GM18873 (cell line): ENCODE measurements around the gene JMJD6.
"Not testable (repeated sequence)": the region's sequence is repeated elsewhere in the genome, so short reads cannot be mapped to it uniquely, and the experiment has no call there.

Experiments
- ATAC-seq: cut with Tn5 transposase; IDR thresholded peaks from one replicate; pipeline ENCODE4 v1.9.1; 2021; ENCODE audit warnings: mild to moderate bottlenecking, moderate library complexity, moderate number of reproducible peaks; ENCODE audit not compliant: unreplicated experiment, low FRiP score

JMJD6 gene

DNA sequence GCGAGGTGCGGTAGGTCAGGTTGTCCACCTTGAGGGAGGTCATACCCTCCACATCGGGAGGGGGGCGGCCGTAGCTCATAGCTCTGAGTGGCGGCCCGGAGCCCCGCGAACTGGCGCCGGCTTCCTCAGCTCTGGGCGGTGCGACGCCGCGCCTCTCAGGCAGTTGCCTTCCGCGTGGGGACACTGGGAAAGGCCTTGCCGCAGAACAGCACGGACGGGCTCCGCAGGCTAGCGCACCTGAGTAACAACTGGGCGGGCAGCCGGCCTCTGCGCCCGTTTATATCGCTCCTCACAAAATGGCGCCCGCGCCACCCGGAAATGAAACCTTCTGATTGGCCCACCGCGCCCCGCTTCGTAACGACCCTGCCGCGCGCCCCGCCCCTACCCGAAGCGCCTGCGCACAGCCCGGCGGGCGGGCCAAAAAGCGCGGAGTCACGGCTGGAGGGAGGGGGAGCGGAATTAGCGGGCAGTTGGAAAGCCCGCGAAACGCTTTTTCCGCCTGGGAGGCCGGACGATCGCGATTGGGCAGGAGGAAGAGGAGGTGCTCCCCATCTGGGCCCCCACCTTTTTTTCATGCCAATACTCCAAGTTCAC is 10.8 kb upstream of the JMJD6 start, which contains the start of gene SRSF2:
TSS of gene SRSF2 (minus strand) at position 250 of the 594 bp plus-strand sequence. CDS start at position 79, 171 bp downstream.
- peak; percentile 67 for ATAC-seq

DNA sequence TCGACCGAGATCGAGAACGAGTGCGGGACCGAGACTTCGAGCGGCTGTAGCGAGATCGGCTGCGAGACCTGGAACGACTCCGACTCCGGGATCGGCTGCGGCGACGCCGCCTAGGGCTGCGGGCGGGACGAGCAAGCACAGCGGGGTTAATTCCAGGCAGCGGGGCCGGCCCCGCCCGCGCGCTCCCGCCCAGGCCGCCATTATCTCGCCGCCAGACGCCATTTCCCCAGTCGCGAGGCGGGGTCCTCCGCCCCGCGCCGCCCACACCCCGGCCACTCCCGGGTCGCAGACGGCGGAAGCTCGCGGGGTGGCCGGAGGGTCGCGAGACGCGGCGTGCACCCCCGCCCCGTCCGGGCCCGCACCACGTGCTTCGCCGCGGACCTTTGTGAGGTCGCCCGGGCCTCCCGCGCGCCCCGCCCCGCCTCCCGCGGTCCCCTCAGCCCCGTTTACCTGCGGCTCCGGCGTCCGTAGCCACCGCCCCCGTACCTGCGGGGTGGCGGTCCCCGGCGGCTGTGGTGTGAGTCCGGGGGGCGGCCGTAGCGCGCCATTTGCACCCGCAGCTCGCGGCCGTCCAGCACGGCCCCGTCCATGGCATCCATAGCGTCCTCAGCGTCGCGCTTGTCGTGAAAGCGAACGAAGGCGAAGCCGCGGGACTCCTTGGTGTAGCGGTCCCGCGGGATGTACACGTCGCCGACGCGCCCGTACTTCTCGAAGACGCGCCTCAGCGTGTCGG is 10.1 kb upstream of the JMJD6 start:
- peak; percentile 3 for ATAC-seq

DNA sequence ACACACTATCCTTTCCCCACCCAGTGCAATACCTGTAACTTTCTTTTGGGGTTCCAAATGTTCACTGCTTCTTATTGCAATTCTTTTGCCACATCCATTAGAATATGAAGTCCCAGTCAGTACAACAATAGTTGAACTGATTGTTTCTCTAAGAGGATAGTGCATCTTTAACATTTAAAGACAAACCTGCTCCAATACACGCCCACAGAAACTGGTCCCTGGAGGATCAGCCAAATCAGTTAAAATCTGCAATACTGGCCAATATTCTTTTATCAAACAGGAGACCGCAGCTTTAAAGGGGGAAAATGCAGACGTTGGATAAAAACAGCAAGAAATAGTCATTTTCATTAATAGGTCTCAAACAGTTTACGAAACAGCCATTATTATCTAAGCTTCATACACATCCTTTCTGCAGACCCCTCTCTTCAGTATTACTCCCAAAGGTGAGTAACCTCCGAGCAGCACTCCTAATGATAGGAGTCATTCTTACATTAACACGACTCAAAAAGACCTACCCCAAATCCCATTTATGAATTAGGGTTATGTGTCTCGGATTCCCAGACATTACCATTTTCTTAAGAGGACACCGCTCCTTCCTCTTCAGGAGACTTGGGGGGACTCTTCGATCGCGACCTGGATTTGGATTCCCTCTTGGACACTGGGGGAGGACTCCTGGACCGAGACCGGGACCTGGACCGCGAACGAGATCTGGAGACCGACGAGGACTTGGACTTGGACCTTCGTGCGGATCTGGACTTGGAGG is 9.4 kb upstream of the JMJD6 start:
- no peak for ATAC-seq

DNA sequence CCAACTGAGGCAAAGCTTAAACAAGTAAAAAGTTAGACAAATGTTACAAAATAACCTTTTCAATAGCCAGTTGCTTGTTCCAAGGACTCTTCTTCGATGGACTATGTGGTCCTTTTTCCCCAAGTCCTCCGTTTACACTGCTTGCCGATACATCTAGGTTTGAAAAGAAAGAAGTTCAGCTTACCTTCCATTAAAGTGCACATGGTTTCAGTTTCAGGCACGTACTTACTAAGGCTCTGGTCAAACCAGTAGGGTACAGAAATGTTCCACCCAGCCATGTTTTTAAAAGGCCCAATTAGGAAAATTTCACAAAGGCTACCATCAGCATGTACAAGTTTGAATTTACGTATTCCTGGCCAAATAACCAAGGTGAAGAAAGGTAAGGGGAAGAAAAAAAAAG is 8.6 kb upstream of the JMJD6 start:
- no peak for ATAC-seq

DNA sequence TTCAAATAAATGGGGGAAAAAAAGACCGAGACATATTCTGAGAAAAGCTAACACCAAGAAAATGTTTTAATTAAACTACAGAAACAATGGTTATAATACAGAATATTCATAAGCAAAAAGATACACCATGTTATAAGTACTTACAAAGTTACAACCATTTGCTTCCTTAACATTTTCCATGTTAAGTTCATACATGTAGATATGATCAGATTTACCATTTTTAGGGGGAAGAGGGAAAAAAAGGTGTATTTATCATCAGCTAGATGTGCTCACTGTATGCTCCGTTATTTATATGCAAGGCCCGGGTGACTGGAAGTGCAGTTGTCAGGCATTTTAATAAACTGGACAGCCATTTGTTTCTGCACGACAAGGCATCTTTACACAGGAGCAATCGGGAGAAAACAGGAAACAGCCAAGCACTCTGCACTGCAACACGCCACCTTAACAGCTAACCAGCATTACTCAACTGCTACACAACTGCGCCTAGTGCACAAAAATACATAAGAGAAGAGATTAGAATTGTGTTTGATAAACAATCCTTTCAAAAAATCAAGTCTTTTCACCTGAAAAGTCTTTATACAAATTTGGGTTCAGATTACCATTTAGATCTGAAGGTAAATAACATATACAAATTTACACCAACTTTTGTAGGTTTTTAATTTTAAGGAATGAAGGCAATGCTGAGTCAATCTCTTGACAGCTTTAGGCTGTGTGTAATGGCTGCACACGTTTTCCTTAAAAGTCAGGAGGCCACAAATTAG is 7.9 kb upstream of the JMJD6 start:
- ATAC-seq = no peak

DNA sequence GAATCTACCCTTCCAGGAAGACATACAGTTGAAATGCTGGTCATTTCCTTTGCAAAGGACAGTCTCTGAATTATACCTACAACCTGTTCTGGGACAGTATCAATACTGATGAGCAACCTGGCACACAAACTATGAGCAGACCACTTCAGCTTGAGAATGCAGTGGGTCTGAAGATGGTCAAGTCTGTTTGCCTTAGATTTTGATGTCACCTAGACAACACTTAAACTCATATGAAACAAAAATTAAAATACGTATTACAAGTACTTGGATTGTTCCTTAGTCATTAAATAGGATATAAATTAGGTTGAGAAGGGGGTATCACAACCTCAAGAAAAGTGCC is 7.2 kb upstream of the JMJD6 start:
- no peak for ATAC-seq

DNA sequence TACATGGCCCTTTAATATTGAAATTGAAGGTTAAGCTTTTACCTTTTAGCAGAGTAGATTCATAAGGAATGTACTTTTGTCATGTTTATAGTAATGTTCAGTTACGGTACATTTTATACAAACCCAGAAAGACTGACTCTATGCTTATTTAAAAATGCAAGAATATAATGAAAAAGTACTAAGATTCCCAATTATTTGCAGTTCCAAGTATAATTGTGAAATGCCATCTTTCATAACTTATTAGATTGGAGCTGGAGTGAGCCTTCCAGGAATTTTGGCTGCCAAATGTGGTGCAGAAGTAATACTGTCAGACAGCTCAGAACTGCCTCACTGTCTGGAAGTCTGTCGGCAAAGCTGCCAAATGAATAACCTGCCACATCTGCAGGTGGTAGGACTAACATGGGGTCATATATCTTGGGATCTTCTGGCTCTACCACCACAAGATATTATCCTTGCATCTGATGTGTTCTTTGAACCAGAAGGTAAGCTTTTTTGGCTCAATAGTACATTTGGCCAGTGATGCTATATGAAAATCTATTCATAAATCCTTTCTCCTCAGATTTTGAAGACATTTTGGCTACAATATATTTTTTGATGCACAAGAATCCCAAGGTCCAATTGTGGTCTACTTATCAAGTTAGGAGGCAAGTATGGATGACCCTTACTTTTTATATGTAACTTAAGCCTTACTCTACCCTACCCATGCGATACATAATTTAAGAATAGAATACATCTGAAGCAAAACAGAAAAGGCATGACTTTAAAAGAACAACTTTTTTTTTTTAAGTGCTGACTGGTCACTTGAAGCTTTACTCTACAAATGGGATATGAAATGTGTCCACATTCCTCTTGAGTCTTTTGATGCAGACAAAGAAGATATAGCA is 6.6 kb upstream of the JMJD6 start:
- no peak for ATAC-seq

DNA sequence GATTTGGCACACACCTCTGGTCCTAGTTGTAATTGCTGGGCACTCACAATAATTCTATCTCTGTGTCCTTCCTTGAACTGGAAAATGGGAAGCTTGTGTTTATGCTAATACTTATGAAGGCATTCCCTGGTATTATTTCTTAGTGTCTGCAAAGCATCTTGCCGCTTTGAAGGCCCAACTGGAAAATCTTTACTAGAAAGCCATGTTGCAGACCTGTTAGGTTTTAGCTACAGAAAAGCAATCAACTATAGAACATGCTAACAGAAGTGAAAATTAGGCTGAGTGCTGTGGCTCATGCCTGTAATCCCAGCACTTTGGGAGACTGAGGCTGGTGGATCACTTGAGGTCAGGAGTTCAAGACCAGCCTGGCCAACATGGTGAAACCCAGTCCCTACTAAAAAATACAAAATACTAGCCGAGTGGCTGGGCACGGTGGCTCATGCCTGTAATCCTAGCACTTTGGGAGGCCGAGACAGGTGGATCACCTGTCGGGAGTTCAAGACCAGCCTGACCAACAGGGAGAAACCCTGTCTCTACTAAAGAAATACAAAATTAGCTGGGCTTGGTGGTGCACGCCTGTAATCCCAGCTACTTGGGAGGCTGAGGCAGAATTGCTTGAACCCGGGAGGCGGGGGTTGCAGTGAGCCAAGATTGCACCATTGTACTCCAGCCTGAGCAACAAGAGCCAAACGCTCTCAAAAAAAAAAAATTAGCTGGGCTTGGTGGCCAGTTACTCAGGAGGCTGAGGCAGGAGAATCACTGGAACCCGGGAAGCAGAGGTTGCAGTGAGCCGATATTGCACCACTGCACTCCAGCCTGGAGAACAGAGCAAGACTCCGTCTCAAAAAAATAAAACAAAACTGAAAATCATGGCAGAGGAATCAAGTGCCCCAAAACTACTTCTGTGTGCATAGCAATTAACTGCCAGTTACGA is 5.7 kb upstream of the JMJD6 start:
- ATAC-seq = not testable (repeated sequence)

DNA sequence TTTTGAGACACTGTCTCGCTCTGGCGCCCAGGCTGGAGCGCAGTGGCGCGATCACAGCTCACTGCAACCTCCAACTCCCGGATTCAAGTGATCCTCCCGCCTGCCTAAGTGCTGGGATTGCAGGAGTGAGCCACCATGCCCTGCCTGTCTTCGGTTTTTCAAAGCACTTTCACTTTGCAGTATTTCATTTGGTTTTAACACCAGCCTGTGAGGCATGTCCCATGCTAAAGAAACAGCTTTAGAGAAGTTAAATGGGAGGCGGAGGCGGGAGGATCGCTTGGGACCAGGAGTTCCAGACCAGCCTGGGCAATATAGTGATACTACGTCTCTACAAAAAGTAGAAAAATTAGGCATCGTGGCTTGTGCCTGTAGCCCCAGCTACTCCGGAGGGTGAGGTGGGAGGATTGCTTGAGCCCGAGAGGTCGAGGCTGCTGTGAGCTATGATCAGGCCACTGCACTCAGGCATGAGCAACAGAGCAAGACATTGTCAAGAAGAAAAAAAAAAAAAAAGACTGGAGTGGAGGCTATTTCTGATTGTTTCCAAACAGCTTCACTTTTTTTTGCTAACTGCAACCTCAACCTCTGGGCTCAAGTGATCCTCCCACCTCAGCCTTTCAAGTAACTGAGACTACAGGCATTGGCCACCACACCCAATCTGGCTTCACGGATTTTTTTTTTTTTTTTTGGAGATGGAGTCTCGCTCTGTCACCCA is 1.5 kb upstream of the JMJD6 start:
- no peak for ATAC-seq

DNA sequence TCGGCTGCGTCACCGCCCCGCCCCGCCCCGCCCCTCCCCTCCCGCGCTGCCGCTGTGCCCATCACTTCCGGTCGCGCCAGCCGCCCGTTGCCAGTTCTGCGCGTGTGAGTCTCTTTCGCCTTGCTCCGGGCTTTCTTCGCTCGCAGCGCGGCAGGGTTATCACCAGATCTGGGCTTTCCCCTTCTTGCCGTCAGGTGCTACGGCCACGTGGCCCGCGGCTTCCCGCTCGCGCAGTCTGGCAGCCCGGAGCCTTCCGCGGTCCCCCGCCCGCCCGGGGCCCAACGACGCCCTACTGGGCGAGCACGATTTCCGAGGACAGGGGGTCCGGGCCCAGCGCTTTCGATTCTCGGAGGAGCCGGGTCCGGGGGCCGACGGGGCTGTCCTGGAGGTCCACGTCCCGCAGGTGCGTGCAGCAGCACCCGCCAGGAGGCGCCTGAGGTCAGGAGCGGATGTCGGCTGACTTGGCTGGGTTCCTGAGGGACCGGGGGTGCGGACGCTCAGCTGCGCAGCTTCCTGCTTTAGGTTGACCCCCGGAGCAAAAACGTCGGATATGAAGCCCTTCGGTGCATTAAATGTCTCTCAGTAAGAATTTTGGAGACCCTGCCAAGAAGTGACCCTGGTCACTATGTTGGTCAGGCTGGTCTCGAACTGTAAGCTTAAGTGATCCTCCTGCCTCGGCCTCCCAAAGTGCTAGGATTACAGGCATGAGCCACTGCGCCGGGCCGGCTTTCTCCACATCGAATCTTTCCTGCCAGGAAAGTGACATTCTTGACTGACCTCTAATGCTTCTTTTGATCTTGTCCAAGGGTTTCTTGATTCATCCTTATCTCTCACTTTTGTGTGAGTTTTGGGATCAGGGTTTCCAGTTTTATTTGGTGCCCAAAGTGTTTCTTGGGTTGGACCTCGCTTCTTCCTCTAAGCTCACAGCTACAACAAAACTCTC is 641 bp upstream of the JMJD6 start, which contains the start of gene METTL23:
TSS of gene METTL23 (plus strand) at position 64 of the 943 bp plus-strand sequence. CDS start 2,872 bp downstream, outside the sequence.
- peak; percentile 51 for ATAC-seq

DNA sequence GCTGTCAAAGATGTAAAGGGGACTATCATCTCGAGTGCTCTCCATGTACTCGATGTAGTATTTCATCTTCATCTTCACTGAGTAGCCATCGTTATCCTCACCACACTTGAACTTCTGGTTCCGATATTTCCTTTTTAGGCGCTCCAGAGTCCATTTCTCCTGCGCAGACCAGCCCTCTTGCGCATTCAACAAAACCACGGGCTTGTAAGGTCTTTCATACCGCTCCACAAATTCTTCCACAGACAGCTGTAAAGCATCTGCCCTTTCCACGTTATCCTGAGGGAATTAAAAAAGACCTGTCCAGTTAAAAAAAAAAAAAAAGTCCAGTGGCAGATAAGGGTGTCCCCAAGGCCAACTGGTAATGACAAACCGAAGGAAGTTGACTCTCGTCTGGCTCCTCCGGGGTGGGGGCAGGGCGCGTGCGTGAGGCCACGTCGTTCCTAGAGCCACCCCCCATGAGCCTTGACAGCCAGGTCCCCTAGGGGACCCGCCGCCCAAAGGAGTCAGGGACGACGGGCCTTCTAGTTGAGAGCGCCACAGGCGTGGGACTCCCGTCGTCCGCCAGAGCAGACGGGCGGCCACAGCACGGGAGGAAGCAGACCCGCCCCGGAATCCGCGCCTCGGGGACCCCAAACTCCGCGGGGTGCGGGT is 701 bp downstream of the JMJD6 start:
- peak; percentile 6 for ATAC-seq

DNA sequence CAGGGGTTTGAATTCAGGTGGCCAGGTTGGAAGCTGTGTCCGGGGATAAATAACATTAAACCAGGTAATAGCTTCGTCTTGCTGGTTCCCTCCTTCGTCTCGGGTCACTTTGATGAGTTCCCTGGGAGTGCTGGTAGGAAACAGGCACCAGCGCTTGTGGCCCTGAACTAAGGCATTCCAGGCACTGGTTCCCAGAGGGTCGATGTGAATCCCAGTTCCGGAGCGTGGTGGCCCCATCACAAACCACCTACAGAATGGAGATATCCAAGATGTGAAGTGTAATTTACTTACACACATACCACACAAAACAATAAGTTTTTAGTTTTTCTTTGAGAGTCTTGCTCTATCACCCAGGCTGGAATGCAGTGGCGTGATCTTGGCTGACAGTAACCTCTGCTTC is 2.6 kb downstream of the JMJD6 start:
- no peak for ATAC-seq

DNA sequence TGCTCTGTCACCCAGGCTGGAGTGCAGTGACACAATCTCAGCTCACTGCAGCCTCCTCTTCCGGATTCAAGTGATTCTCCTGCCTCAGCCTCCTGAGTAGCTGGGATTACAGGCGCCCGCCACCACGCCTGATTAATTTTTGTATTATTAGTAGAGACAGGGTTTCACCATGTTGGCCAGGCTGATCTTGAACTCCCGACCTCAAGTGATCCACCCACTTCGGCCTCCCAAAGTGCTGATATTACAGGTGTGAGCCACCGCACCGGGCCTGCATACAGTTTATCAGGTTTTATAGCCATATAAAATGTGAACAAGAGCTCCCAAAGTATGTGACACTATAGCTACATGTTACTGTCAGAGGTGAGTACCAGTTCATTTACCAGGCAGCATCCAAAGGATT is 3.4 kb downstream of the JMJD6 start:
- ATAC-seq = not testable (repeated sequence)

DNA sequence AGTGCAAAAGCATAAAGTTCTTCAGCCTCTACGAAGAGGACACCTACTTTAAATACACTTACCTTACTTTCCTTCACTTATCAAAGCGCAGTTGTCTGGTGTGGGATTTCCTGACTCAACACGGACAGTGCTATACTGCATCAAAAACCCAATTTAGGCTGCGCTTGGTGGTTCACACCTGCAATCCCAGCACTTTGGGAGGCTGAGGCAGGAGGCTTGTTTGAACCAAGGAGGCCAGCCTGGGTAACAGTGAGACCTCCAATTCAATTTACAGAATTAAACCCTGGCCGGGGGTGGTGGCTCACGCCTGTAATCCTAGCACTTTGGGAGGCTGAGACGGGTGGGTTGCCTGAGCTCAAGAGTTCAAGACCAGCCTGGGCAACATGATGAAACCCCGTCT is 4.1 kb downstream of the JMJD6 start:
- ATAC-seq = no peak

DNA sequence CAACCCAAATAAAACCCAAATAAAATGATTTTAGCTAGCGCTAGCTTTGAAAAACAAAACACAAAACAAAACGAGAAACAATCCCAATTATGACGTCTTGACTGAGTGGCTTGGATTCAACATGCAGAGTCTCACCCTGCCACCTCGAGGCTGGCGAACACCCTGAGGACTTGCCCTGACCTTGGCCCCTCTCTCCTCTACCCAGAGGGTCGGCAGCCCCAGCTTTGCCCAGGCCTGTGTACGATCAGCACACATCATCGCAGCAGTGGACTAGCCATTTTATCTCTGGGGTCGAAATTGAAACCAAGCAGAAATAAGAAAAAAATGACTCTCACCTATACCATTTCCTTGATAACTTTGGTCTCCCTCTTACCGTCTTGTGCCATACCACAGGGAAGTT is 4.9 kb downstream of the JMJD6 start:
- no peak for ATAC-seq

DNA sequence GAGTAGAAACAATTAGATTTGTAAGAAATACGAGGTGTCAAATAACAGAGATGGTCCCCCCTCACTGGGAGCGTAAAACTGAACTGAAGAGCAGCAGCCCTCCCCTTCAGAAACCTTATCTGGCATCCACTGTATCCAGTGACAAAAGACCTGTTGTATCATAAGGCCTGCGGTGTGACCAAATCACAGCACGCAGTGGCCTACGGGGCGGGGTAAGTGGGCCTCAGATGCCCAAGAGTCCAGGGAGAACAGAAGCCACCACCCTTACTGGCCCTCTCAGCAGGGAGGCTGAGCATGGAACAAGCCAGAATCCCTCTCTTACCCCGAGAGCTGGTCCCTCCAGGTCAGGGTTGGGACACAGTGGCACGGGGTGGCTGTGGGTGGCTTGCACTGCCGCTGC is 5.5 kb downstream of the JMJD6 start:
- ATAC-seq = no peak

DNA sequence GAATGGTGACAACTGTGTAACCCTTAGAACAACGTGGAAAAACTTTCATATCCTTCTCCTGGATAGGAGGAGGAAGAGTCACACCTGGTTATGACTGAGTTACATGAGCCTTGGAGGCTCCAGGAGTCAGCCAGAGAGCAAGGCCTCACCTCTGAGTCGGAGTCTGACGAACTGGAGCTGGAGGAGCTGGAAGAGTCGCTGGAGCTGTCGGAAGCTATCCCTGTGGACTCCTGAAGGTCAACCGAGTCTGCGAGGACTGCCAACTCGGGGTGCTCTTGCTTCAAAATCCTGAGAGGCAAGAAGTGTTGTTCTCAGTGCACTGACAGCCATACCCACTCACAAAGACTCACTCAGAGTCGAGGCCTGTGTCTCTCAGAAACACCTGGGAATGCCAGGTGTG is 6.2 kb downstream of the JMJD6 start:
- ATAC-seq = no peak
